Caki2 (cell line): ENCODE data around the gene SEC14L1. TPM values are rescaled to one million over a fixed set of nuclear protein-coding genes. Genes with fewer than 3 reads are reported as not detected.

Experiments used
- DNase-seq: peaks from one replicate; pipeline ENCODE4 v3.0.0-alpha.2; 2015; ENCODE audit warnings: low read depth
- in situ Hi-C: cut with HindIII; loops from 2 replicates; pipeline ENCODE4 v1.10.0; 2016; ENCODE audit warnings: low sequenced_read_pairs, low pct_unique_long_range_greater_than_20kb, mixed read lengths
- total RNA-seq: library from RNA; depleted of rRNA; stranded (reverse); fragments of >200 nt; shearing (Covaris generic); gene quantifications from 2 replicates; pipeline ENCODE4 v1.2.3, GENCODE V29; 2014; ENCODE audit warnings: low replicate concordance

SEC14L1 gene
- total RNA-seq, 1 experiment from 2014 or later = 13.3 TPM

DNA sequence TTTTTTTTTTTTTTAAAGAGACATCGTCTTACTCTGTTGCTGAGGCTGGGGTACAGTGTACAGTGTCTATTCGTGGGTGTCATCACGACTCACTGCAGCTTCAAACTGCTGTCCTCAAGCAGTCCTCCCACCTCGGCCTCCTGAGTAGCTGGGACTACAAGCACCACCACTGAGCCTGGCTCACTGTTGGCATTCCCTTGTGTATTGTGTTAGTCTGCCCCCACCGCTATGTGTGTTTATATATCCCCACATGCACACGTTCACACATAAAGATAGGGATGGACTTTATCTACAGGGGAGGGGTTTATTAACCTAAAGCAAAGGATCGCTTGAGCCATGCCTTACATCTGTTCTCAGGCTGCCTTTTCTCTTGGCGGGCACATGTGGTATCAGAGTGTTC is 63.8 kb downstream of the SEC14L1 start:
- in situ Hi-C loops = no loop called here
- no peak for DNase-seq

DNA sequence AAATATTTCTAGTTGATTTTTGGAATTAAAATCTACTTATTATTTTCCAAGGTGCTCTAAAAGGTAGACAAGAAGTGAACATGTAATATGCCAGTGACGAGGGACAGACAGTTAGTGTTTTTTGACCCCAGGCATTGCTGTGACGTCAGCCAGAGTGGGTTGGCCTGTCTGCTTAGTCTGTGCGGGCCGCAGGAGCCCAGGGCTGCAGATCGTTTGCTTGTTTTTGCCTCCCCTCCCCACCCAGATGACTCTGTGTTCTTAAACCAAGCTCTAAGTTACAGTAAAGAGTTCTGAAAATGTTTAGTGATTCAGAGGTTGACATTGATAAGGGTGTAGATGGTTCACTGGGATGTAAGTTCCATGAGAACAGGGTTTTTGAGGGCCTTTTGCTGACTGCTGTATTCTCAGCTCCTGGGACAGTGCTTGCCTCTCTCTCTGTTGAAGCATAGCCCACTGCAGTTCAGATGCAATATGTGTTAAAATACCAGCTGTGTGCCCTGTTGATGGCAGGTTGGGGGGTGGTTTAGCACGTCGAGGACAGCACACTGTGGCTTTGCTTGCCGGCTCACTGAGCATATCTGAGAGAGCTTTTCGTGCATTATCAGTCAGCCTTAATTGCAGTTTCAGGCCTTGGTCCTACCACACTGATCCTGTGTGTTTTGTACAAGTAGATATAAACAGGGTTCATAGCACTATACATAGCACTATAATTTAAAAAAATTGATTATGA is 64.8 kb downstream of the SEC14L1 start:
- in situ Hi-C loops = no loop called here
- no peak for DNase-seq

DNA sequence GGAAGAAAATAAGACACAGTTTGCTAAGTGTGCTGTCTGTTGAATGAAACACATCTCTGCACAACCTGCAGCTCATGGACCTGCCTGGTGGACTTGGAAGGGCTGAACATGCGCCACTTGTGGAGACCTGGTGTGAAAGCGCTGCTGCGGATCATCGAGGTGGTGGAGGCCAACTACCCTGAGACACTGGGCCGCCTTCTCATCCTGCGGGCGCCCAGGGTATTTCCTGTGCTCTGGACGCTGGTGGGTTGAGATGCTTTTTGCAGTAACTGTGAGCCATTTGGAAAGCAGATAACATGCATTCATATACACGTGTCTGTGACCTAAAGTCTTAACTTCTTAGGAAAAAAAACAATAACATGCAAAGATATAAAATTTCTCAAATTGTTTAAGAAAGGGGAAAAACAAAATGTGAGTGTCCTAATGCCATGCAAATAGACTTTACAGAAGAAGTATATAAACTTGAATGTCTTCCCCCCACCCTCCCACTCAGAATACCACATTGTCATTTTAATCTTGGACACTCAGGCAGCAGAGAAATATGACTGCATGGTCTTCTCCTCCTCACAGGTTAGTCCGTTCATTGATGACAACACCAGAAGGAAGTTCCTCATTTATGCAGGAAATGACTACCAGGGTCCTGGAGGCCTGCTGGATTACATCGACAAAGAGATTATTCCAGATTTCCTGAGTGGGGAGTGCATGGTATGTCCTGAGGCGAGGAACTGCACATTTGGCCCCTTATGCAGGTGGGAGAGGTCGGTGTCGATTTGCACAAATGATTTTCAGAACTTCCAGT is 65.6 kb downstream of the SEC14L1 start:
- DNase-seq = no peak
- in situ Hi-C loops = no loop called here

DNA sequence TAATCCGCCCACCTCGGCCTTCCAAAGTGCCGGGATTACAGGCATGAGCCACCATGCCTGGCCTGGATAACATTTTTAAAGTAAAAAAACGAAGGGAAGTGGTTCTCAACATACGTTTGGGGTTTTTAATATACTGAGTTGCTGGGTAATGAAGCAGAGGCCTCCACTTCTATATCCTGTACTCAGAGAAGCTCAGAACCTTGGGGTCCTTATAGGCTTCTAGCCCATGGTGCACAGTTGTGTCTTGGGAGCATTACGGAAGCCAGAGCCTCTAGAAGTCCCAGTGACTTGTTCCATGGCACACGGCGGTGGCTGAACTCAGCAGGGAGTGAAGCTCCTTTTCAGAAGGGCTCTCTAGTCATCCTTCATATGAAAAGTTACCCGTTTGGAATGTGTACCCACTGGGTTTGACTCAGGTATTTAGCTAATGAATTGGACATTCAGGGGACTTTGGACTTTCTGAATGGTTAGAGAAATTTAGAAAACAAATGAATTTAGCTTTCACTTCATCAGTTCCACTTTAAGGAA is 67.0 kb downstream of the SEC14L1 start:
- in situ Hi-C loops = no loop called here
- no peak for DNase-seq

DNA sequence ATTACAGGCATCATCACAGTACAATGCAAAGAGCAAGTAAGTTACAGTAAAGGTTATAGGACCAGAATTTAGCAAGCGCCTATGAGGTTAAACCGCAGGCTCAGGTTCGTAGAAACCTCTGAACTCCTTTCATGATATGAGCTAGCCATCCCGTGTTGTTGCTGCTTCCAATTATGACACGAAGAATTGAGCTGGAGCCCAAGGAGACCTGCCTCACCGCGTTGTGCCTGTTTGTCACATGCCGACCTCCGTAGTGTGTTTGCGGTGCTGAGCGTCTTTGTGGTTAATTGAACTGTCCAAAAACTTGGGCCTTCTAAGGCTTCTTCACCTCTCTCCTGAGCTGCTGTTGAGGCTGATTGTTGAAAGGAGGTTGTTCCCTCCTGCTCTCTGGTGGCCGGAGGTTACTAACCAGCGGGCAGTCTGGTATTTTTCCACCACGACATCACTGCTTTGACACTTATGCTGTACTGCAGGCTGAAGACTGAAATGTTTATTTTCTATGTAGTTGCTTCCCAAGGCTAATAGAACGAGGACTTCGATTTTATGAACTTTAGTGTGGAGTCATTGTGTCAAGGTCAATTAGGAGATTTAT is 67.5 kb downstream of the SEC14L1 start:
- DNase-seq = peak; percentile 53

DNA sequence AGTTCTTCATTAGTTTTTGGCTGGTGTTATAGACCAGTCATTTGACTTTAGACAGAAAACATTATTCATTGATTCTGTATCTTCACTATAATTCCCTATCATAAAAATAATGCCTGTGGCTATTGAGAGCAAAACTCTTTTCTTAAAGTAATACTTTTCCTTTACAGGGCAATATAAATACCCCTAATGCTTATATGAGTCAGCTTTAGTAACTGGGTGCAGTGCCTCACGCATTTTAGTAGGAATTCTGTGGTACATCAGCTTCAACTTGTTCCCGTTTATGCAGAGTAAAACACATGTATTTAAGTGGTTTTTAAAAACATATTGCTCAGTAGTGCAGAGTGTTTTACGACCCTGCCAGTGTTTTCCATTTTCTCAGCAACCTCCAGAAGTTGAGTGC is 68.1 kb downstream of the SEC14L1 start:
- no peak for DNase-seq
- in situ Hi-C loops = no loop called here

More for the DNA sequence above, 67.5 kb downstream of the SEC14L1 start:
- in situ Hi-C loops = no loop called here

DNA sequence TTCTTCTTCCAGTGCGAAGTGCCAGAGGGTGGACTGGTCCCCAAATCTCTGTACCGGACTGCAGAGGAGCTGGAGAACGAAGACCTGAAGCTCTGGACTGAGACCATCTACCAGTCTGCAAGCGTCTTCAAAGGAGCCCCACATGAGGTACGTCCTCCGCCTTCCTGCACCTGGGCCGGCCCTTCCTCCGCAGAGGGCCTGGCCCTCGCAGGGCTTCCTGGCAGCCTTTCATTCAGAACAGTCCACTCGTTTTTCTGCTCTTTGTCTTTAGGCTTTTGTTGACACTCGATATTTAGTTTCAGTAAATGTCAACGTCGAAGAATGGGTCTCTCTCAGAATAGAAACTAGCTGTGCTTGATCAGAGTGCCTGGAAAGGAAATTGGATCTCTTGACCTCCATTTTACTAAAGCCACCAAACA is 68.6 kb downstream of the SEC14L1 start:
- no peak for DNase-seq
- in situ Hi-C loops = no loop called here

DNA sequence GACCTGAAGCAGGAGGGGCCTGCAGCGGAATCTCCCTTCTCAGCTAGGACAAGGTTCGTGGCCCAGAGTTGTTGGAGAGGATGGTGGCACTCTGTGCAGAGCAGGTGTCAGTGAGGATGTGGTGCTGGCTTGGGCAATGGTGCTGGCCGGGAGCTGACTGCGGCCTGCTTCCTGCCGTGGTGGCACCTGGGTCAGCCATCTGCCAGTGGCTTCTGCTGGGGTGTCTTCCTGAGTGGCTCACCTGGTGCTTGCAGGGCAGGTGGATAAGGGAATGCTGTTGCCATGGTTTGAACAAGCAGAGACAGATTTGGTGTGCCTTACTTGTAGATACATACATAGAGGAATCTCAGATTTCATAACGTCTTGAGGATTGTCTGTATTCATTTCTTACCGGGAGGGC is 69.6 kb downstream of the SEC14L1 start:
- DNase-seq = no peak
- in situ Hi-C loops = no loop called here

DNA sequence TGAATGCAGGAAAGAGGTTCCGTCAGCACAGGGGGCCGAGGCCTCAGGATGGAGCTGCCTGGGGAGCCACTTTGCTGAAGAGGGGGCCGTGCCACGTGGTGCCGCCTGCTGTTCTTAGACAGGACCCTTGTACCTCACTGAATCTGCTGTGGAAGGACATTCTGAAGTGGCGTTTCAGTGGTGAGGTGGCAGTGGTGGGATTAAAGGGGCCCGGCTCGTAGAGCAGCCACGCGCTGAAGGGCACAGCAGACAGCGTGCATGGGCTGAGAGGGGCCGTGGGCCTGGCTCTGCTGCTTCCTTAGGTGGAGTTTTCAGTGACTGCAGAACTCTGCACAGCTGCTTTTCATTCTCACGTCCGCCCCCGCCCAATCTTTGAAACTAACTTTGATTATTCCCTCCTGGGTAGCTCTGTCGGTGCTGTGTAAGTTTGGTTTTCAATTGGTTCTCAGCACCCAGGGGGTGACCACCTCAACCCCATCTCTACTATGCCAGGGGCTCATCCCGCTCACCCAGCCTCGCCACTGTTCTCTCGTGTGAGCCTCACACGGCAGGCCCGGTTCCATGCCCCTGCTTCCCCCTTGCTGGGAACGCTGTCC is 70.3 kb downstream of the SEC14L1 start:
- in situ Hi-C loops = no loop called here
- DNase-seq = no peak

DNA sequence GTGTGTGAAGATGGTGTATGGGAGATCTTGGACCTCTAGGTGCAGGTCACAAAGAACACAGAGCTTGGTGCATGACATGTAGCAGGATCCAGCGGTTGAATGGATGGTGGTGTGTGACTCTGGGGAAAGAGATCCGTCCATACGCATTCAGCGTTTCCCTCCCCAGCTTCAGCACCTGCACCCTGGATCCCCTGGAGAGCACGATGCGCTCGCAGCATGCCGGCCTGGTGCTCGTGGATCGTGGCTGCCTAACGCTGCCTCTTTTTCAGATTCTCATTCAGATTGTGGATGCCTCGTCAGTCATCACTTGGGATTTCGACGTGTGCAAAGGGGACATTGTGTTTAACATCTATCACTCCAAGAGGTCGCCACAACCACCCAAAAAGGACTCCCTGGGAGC is 70.9 kb downstream of the SEC14L1 start:
- DNase-seq = no peak
- in situ Hi-C loops = no loop called here

DNA sequence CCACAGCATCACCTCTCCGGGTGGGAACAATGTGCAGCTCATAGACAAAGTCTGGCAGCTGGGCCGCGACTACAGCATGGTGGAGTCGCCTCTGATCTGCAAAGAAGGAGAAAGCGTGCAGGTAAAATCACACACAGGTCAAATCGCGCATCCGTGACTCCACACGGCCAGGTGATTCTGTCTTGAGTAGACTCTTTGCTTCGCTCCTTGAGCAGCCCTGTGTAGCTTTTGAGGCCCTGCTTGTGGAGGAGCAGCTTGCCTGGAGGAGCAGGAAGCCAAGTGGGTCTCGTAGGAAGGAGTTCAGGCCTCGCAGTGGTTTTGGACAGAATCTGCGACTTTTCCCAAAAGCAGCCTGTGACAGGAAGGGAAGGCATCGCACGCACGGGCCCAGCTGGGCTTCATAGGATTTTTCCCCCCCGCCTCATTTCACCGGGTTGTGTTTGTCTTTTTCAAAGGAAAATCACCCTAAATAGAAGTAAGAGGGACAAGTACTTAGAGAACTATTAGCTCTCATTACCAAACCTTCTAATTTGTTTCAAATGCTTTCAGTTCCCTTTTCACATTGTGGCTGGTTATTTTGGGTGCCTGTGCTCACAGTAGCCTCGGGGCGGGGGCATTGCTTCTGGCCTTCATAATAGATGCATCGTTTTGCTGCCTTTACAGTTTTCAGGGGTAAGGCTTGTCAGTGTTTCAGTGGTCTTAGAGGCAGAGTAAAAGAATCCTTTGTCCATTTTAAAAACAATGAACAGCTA is 71.5 kb downstream of the SEC14L1 start:
- DNase-seq = no peak
- in situ Hi-C loops = no loop called here

DNA sequence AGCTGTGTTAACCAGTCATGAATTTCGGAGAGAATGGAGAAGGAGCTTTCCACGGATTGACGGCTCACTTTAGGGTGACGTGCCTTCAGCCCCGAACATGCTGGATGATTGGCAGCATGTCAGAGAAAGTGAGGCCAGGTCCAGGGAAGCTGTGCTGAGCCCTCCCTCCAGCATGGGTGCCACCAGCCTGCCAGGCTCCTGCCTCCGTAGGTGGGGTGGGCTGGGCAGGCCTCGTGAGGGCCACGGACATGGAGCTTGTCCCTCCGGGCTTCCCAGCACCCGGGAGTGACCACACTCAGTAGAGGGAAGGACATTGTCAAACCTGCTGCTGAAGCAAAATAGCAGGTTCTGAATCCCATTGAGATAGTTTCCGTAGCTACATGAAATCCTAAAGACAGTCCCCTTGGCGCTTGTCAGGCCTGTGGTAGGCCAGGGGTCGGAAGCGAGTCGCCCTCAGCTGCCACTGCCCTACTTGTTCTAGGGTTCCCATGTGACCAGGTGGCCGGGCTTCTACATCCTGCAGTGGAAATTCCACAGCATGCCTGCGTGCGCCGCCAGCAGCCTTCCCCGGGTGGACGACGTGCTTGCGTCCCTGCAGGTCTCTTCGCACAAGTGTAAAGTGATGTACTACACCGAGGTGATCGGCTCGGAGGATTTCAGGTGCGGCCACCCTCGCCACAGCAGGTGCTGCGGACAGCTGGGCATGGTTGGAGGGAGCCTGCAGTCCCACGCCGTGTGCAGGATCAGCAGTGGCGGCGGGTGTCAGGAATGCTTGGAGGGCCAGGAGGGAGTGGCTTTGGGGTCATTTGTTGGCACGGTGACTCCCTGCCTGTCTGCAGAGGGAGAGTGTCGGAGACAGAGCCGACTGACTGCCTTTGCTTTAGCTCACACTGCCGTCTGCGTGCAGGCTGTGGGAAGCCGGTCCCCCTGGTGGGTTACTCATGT is 72.3 kb downstream of the SEC14L1 start:
- in situ Hi-C loops = no loop called here
- no peak for DNase-seq

DNA sequence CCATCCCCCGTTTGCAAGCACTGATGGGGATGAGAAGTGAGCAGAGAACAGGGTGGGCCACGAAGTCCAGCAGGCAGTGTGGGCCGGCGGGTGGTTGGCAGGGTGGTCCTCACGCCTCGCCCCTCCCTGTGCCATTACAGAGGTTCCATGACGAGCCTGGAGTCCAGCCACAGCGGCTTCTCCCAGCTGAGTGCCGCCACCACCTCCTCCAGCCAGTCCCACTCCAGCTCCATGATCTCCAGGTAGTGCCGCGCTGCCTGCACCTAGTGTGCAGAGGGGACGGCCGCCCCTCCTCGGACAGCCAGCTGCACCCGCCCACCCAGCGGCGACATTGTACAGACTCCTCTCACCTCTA is 73.0 kb downstream of the SEC14L1 start:
- in situ Hi-C loops = no loop called here
- no peak for DNase-seq

DNA sequence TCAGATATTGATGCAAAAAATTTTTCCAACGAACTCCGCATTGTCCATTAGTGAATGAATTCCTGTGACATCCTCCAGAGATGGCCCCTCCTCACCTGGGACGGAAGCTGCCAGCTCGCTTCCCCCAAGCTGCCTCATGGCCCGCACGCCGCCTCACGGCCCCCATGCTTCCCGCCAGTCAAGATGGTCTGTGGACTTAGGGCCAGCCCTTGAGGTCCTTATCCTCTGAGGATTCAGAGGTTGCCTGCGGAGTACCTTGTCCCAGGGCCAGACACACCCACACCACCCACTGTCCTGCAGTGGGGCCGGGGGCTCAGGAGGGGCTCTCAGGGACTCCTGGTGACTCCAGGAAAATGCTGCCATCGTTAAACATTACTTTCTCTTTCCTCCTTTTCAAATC is 73.6 kb downstream of the SEC14L1 start:
- DNase-seq = no peak
- in situ Hi-C loops = no loop called here

DNA sequence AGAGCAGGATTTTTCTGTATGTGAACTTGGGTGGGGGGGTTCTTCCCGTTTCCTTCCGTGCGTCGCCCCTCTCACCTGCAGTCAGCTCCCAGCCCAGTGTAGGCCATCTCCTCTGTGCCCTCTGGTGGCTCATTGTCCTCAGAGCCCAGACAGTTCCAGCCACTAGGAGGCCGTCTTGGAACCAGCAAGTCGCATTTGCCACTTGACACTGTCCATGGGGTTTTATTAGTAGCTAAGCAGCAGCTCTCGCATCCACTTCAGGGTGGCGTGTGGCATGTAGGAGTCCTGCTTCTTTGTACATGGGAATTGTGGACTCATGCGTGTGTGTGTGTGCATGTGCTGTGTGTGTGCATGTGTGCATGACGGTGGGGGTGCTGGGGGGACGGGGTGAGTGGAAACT is 74.0 kb downstream of the SEC14L1 start:
- in situ Hi-C loops = no loop called here
- DNase-seq = peak; percentile 36

DNA sequence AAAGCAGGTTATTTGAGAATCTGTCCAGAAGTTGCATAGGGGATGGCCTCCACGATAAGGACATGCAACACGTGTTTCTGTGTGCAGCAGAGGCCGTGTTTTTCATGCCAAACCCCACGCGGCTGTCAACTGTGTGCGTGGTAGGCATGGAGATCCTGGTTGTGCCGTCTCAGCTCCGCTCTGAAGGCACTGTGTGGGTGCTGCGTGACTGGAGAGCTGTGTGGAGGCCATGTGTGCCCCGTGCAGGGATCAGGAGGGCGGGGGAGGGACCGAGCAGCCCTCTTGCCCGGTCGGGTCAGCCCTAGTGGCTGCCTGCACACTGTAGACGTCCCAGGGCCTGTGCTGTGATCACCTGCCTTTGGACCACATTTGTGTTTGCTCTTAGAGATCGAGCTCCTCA is 74.5 kb downstream of the SEC14L1 start:
- in situ Hi-C loops = no loop called here
- no peak for DNase-seq

DNA sequence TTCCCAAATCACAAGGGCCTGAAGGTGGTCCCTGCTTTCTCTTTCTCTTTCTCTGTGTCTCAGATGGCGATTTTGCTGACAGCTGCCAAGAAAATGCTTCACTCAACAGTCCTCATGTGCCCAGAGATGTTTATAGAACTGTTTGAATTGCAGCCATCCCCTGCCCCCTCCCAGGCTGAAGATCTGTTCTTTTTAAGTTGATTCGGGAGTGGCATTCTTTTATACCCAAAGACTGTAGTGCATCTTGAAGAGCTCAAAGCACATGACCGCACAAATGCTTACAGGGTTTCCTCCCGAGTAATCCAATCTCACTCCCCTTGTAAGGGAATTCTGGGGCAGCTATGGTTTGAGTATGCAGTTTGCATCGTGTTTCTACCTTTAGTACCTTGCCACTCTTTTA is 75.7 kb downstream of the SEC14L1 start:
- no peak for DNase-seq
- in situ Hi-C loops = no loop called here
